OCI-LY7 (cell line): Measurements from ENCODE around the gene OSER1. TPM values are rescaled to one million over a fixed set of nuclear protein-coding genes. Genes with fewer than 3 reads are reported as not detected.
A peak's percentile ranks its signal among the peaks of the same experiment; 100 is the strongest.

ENCODE experiments used
- BruUV-seq: library from RNA; stranded (reverse); fragments of 400-500 nt; replicated peaks from 2 replicates; lab custom pipeline; 2021; lab: Mats Ljungman, UMichigan
- CTCF ChIA-PET: fragments of 300-600 bp; sonication (Branson Sonifier 250); formaldehyde crosslinking; loops from one replicate; lab custom pipeline; 2022; ENCODE audit warnings: antibody characterized with exemption; ENCODE audit not compliant: unreplicated experiment; lab: Charles Lee
- POLR2A ChIA-PET: fragments of 300-600 bp; sonication (Branson Sonifier 250); formaldehyde crosslinking; loops from one replicate; lab custom pipeline; 2022; ENCODE audit warnings: antibody characterized with exemption; lab: Charles Lee
- DNase-seq: peaks from one replicate; pipeline ENCODE4 v3.0.0-alpha.2; 2015; ENCODE audit warnings: low spot score
- H2AFZ ChIP-seq: fragments of 200-600 bp; sonication (generic), shearing (Covaris generic); 2 replicates; pipeline ENCODE4 v1.6.1; 2014; ENCODE audit warnings: mild to moderate bottlenecking, antibody characterized with exemption, low read length, moderate library complexity
- H3K27ac ChIP-seq: fragments of 200-600 bp; sonication (generic); 2 replicates; pipeline ENCODE4 v1.5.1; 2014; ENCODE audit warnings: mixed run types, low read depth, mild to moderate bottlenecking, moderate library complexity, low read length, inconsistent platforms; ENCODE audit not compliant: poor library complexity, severe bottlenecking
- H3K36me3 ChIP-seq: fragments of 200-600 bp; sonication (generic); 2 replicates; pipeline ENCODE4 v1.6.1; 2014; ENCODE audit warnings: mild to moderate bottlenecking, antibody characterized with exemption, low read length, moderate library complexity, mixed read lengths; ENCODE audit not compliant: insufficient read depth
- H3K4me1 ChIP-seq: fragments of 200-600 bp; sonication (generic); 2 replicates; pipeline ENCODE4 v1.5.1; 2014; ENCODE audit warnings: mild to moderate bottlenecking, low read length; ENCODE audit not compliant: insufficient read depth, poor library complexity, severe bottlenecking
- H3K4me2 ChIP-seq: fragments of 200-600 bp; sonication (generic); 2 replicates; pipeline ENCODE4 v1.6.1; 2014; ENCODE audit warnings: mild to moderate bottlenecking, low read length
- H3K4me3 ChIP-seq: fragments of 200-600 bp; sonication (generic); 2 replicates; pipeline ENCODE4 v1.5.1; 2014; ENCODE audit warnings: mild to moderate bottlenecking, low read depth, low read length; ENCODE audit not compliant: poor library complexity, severe bottlenecking
- H3K79me2 ChIP-seq: fragments of 200-600 bp; sonication (generic); 2 replicates; pipeline ENCODE4 v1.6.1; 2016; ENCODE audit warnings: low read depth, mild to moderate bottlenecking, low read length, moderate library complexity, mixed read lengths; ENCODE audit not compliant: insufficient read depth
- H3K9me2 ChIP-seq: fragments of 200-600 bp; sonication (generic); 2 replicates; pipeline ENCODE4 v1.6.1; 2016; ENCODE audit warnings: mild to moderate bottlenecking, low read length, mixed read lengths; ENCODE audit not compliant: insufficient read depth
- H3K9me3 ChIP-seq: fragments of 200-600 bp; sonication (generic); 2 replicates; pipeline ENCODE4 v1.6.1; 2014; ENCODE audit warnings: mild to moderate bottlenecking, mixed run types, low read length, mixed read lengths
- H4K20me1 ChIP-seq: fragments of 200-600 bp; sonication (generic); 2 replicates; pipeline ENCODE4 v1.6.1; 2014; ENCODE audit warnings: mild to moderate bottlenecking, antibody characterized with exemption, low read length, moderate library complexity, mixed read lengths; ENCODE audit not compliant: insufficient read depth
- EZH2phosphoT487 ChIP-seq: fragments of 200-600 bp; sonication (generic); IDR thresholded peaks from 2 replicates; pipeline ENCODE4 v1.6.1; 2018; ENCODE audit warnings: low read depth, borderline replicate concordance, mild to moderate bottlenecking, mixed run types, antibody characterized with exemption, low read length, moderate library complexity, mixed read lengths
- intact Hi-C: fragments of 100-400 bp; cut with micrococcal nuclease; formaldehyde crosslinking; loops from one replicate; pipeline ENCODE4 v1.10.0; 2022; ENCODE audit not compliant: unreplicated experiment
- total RNA-seq, 2 experiments: library from RNA; depleted of rRNA in 1 of 2; stranded (reverse); fragments of >200 nt in 1 of 2; shearing (Covaris generic) in 1 of 2; gene quantifications; 2 replicates each; pipeline ENCODE4 v1.2.3, GENCODE V29; 2014 to 2022
- TF ChIP-seq, protein P1 (sequence below): fragments of 200-600 bp; sonication (generic); conservative IDR thresholded peaks from 2 replicates; pipeline ENCODE4 v1.5.1; 2014; ENCODE audit warnings: mild to moderate bottlenecking, antibody characterized with exemption, low read length, moderate library complexity, mixed read lengths

OSER1 gene
- total RNA-seq, 2 experiments from 2014 or later: 28.1 to 31.9 TPM

DNA sequence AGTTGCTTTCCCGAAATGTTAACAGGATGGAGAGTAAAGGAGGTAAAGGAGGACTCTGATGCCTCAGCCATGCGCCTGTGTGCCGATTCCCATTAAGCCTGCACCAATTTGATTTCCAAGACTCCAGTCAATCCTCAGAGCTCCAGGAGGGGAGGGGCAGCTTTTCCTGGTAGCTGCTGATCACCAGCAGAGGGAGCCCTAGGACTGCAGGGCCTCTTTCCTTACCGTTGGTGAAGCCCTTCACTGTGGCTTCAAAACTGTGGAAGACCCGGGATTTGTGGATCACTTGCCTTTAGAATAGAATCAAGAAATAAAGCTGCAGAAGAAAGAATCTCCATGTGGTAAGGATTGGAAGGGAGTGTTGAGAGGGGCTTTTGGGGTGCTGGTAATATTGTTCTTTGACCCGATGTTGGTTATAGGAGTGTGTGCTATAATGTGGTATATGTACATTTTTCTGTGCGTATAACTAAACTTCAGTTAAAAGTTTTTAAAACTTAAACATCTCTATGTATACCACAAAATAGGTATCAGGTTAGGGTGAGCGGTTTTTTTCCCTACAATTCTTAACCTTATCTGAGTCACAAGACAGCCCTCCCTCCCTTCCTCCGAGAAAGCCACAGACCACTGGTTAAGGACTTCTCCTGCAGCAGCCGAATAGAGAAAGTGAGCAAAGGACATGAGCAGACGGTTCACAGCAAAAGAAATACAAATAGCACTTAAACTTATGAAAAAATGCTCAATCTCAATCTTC lies 6.9 kb upstream of the OSER1 start:
- Histone ChIP-seq H3K9me2 (no peaks in the 10 kb centered on the region), H3K9me3 (no peaks in the 10 kb centered on the region), H3K4me3 (no peak overlapping the region), H3K79me2 (no peaks in the 10 kb centered on the region), H2AFZ (peak overlapping the region; percentile 70; the same call in 1 of the 2 replicates), H3K4me2 (no peak overlapping the region; the same call in 1 of the 2 replicates), H3K36me3 (no peaks in the 10 kb centered on the region), H3K4me1 (peaks cover 14% of the 10 kb centered on the region), H3K27ac (no peak overlapping the region), H4K20me1 (no peaks in the 10 kb centered on the region)
- CTCF ChIA-PET: interaction anchor here (1.2 to 3.3 kb wide), 3 partner anchors 92 to 168 kb away, joined by 3 to 16 read pairs (median 8); partner anchors contain the start of gene FITM2
- DNase-seq: peak; percentile 68
- no TSS peak for BruUV-seq
- intact Hi-C loops: loop anchor here (10.0 kb wide), 1 partner anchor 647 kb away; no protein-coding TSS in a partner anchor
- POLR2A ChIA-PET: interaction anchor here (2.6 kb wide), 1 partner anchor 94 kb away, joined by 10 read pairs; the partner anchor contains the start of gene FITM2
- TF ChIP-seq, protein P1, sequence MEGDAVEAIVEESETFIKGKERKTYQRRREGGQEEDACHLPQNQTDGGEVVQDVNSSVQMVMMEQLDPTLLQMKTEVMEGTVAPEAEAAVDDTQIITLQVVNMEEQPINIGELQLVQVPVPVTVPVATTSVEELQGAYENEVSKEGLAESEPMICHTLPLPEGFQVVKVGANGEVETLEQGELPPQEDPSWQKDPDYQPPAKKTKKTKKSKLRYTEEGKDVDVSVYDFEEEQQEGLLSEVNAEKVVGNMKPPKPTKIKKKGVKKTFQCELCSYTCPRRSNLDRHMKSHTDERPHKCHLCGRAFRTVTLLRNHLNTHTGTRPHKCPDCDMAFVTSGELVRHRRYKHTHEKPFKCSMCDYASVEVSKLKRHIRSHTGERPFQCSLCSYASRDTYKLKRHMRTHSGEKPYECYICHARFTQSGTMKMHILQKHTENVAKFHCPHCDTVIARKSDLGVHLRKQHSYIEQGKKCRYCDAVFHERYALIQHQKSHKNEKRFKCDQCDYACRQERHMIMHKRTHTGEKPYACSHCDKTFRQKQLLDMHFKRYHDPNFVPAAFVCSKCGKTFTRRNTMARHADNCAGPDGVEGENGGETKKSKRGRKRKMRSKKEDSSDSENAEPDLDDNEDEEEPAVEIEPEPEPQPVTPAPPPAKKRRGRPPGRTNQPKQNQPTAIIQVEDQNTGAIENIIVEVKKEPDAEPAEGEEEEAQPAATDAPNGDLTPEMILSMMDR: peak; percentile 97
- TF ChIP-seq EZH2phosphoT487: no peak

DNA sequence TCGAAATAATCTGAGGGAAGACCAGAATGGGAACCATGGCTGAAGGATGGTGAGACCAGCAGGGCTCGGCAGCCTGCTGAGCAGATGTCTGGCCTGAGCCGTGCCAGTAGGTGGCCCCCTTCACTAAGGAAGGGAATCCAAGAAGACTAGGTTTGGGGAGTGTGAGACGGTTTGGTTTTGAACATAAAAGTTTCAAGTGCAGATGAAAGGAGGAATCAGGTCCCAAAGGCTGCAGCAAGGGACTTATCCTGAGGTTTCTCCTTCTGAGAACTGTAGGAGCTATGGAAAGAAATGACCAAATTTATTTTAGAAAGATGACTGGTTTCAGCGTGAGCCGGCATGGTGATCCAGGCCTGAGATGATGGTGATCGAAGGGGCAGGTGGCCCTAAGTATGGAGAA lies 4.6 kb upstream of the OSER1 start:
- BruUV-seq: no TSS peak
- no peak overlapping the region for H2AFZ ChIP-seq
- ChIA-PET CTCF (interaction anchor here (3.3 kb wide), 1 partner anchor 96 kb away, joined by 16 read pairs; the partner anchor contains the start of gene FITM2), POLR2A (no interaction called here)
- H3K9me3 ChIP-seq: no peaks in the 10 kb centered on the region
- H3K36me3 ChIP-seq: no peaks in the 10 kb centered on the region
- peaks cover 2% of the 10 kb centered on the region for H3K79me2 ChIP-seq
- H4K20me1 ChIP-seq: no peaks in the 10 kb centered on the region
- TF ChIP-seq, protein P1: peak; percentile 94
- no peak for TF ChIP-seq EZH2phosphoT487
- H3K9me2 ChIP-seq: no peaks in the 10 kb centered on the region
- DNase-seq: peak; percentile 72
- no peak overlapping the region for H3K27ac ChIP-seq
- no peak overlapping the region for H3K4me3 ChIP-seq
- intact Hi-C loops: loop anchor here (1.0 to 10.0 kb wide), 5 partner anchors 96 to 650 kb away; partner anchors contain the start of gene FITM2
- H3K4me2 ChIP-seq: no peak overlapping the region
- H3K4me1 ChIP-seq: peaks cover 22% of the 10 kb centered on the region
